ENCODE data around the gene TEDC2. TPM values are rescaled to one million over a fixed set of nuclear protein-coding genes. Genes with fewer than 3 reads are reported as not detected.
"Not testable (repeated sequence)": the region's sequence is repeated elsewhere in the genome, so short reads cannot be mapped to it uniquely, and the experiment has no call there.

Gene TEDC2
- total RNA-seq, 1 experiment from 2014 or later = 48.5 TPM

DNA sequence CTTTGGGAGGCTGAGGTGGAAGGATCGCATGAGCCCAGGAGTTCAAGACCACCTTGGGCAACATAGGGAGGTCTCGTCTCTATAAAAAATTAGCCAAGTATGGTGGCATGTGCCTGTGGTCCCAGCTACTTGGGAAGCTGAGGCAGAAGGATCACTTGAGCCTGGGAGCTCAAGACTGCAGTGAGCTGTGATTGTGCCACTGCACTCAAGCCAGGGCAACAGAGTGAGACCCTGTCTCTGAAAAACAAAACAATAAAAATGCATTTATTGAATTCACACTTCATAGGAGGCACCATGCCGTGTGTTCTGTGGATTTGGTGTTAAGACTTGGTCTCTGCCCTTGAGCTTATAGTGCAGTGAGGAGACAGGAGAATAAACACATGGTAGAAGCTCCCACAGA lies 17.4 kb downstream of the TEDC2 start:
- intact Hi-C loops (cut with micrococcal nuclease; ENCODE audit: unreplicated experiment) = no loop called here
- Histone ChIP-seq H3K9me3 (ENCODE audit: low read depth, low read length, poor library complexity, severe bottlenecking) (no peaks in the 10 kb centered on the region), H3K27me3 (replicated peaks; ENCODE audit: insufficient read depth, low read depth, low read length, poor library complexity) (no peaks in the 10 kb centered on the region), H3K4me1 (ENCODE audit: insufficient read depth, low read length, poor library complexity, severe bottlenecking) (peaks cover 19% of the 10 kb centered on the region), H3K4me3 (ENCODE audit: low read depth, low read length, poor library complexity, severe bottlenecking) (no peak overlapping the region), H3K36me3 (ENCODE audit: insufficient read depth, low read length, poor library complexity, severe bottlenecking) (no peaks in the 10 kb centered on the region), H3K27ac (ENCODE audit: low read depth, low read length, poor library complexity, severe bottlenecking) (no peak overlapping the region)
- no peak for DNase-seq (ENCODE audit: low spot score)
- no TSS peak for BruUV-seq (replicated peaks)
- ChIA-PET POLR2A (ENCODE audit: low non-redundant PET) (no interaction called here), CTCF (no interaction called here)
- TF ChIP-seq, protein P1, sequence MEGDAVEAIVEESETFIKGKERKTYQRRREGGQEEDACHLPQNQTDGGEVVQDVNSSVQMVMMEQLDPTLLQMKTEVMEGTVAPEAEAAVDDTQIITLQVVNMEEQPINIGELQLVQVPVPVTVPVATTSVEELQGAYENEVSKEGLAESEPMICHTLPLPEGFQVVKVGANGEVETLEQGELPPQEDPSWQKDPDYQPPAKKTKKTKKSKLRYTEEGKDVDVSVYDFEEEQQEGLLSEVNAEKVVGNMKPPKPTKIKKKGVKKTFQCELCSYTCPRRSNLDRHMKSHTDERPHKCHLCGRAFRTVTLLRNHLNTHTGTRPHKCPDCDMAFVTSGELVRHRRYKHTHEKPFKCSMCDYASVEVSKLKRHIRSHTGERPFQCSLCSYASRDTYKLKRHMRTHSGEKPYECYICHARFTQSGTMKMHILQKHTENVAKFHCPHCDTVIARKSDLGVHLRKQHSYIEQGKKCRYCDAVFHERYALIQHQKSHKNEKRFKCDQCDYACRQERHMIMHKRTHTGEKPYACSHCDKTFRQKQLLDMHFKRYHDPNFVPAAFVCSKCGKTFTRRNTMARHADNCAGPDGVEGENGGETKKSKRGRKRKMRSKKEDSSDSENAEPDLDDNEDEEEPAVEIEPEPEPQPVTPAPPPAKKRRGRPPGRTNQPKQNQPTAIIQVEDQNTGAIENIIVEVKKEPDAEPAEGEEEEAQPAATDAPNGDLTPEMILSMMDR (conservative IDR thresholded peaks at IDR 0.05; ENCODE audit: low read depth, low read length) = no peak
- no peak for TF ChIP-seq EZH2 (IDR thresholded peaks at IDR 0.05; ENCODE audit: borderline replicate concordance, low read depth, low read length, poor library complexity, severe bottlenecking)

DNA sequence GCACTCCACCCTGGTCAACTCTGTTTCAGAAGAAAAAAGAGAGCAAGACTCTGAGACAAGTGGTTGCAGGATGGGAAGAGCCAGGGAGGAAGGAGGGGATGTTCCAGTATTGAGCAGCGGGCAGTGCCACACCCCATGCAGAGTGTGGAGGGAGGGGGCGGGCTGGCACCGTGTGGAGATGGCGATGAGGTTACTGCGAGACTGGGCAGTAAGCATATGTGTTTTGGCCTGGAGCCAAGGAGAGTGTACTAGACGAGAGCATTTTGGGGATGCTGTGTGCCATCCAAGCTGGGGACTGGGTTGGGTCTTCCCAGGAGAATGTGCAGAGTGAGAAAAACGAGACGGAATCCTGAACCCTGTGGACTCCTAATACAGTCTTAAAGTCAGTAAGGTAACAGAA lies 18.4 kb downstream of the TEDC2 start:
- H3K36me3 ChIP-seq (ENCODE audit: insufficient read depth, low read length, poor library complexity, severe bottlenecking) = no peaks in the 10 kb centered on the region
- CTCF ChIA-PET = no interaction called here
- TF ChIP-seq, protein P1 (conservative IDR thresholded peaks at IDR 0.05; ENCODE audit: low read depth, low read length) = no peak
- no peak for TF ChIP-seq EZH2 (IDR thresholded peaks at IDR 0.05; ENCODE audit: borderline replicate concordance, low read depth, low read length, poor library complexity, severe bottlenecking)
- DNase-seq (ENCODE audit: low spot score) = no peak
- no peaks in the 10 kb centered on the region for H3K9me3 ChIP-seq (ENCODE audit: low read depth, low read length, poor library complexity, severe bottlenecking)
- H3K27me3 ChIP-seq (replicated peaks; ENCODE audit: insufficient read depth, low read depth, low read length, poor library complexity) = no peaks in the 10 kb centered on the region
- H3K4me3 ChIP-seq (ENCODE audit: low read depth, low read length, poor library complexity, severe bottlenecking) = no peak overlapping the region
- intact Hi-C loops (cut with micrococcal nuclease; ENCODE audit: unreplicated experiment) = no loop called here
- POLR2A ChIA-PET (ENCODE audit: low non-redundant PET) = interaction anchor here (0.6 to 0.7 kb wide), 2 partner anchors 16 to 131 kb away, joined by 6 to 8 read pairs; no protein-coding TSS in a partner anchor
- H3K27ac ChIP-seq (ENCODE audit: low read depth, low read length, poor library complexity, severe bottlenecking) = no peak overlapping the region
- BruUV-seq (replicated peaks) = no TSS peak
- H3K4me1 ChIP-seq (ENCODE audit: insufficient read depth, low read length, poor library complexity, severe bottlenecking) = peaks cover 10% of the 10 kb centered on the region

DNA sequence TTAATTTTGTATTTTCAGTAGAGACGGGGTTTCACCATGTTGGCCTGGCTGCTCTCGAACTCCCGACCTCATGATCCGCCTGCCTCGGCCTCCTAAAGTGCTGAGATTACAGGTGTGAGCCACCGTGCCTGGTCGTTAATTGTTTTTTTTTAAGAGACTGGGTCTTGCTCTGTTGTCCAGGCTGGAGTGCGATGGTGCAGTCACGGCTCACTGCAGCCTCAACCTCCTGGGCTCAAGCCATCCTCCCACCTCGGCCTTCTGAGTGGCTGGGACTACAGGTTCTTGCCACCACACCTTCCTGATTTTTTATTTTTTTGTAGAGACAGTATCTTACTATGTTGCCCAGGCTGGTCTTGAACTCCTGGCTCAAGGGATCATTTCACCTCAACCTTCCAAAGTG lies 20.1 kb downstream of the TEDC2 start:
- POLR2A ChIA-PET (ENCODE audit: low non-redundant PET); H3K27ac ChIP-seq (ENCODE audit: low read depth, low read length, poor library complexity, severe bottlenecking); BruUV-seq (replicated peaks); H3K27me3 ChIP-seq (replicated peaks; ENCODE audit: insufficient read depth, low read depth, low read length, poor library complexity); DNase-seq (ENCODE audit: low spot score); CTCF ChIA-PET; intact Hi-C loops (cut with micrococcal nuclease; ENCODE audit: unreplicated experiment); H3K36me3 ChIP-seq (ENCODE audit: insufficient read depth, low read length, poor library complexity, severe bottlenecking); H3K4me3 ChIP-seq (ENCODE audit: low read depth, low read length, poor library complexity, severe bottlenecking); H3K4me1 ChIP-seq (ENCODE audit: insufficient read depth, low read length, poor library complexity, severe bottlenecking); H3K9me3 ChIP-seq (ENCODE audit: low read depth, low read length, poor library complexity, severe bottlenecking): not testable (repeated sequence)

DNA sequence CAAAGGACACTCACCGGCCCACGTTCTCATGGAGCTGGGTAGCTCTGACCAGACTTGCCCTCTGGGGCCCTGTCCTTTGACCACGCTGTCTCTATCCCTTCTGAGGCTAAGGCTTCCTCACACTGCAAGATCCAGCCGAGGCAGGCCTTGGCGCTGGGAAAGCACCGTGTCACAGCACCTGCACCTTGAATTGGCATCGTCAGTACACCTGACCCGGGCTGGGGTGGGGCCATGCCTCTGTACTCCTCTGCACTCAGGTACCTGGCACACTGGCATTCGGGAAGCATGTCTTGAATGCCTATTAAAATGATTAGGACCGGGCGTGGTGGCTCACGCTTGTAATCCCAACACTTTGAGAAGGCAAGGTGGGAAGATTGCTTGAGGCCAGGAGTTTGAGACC lies 21.0 kb downstream of the TEDC2 start:
- Histone ChIP-seq H3K27ac (ENCODE audit: low read depth, low read length, poor library complexity, severe bottlenecking) (no peak overlapping the region), H3K4me3 (ENCODE audit: low read depth, low read length, poor library complexity, severe bottlenecking) (no peak overlapping the region), H3K9me3 (ENCODE audit: low read depth, low read length, poor library complexity, severe bottlenecking) (no peaks in the 10 kb centered on the region), H3K4me1 (ENCODE audit: insufficient read depth, low read length, poor library complexity, severe bottlenecking) (peaks cover 3% of the 10 kb centered on the region), H3K36me3 (ENCODE audit: insufficient read depth, low read length, poor library complexity, severe bottlenecking) (no peaks in the 10 kb centered on the region), H3K27me3 (replicated peaks; ENCODE audit: insufficient read depth, low read depth, low read length, poor library complexity) (no peaks in the 10 kb centered on the region)
- ChIA-PET CTCF (no interaction called here), POLR2A (ENCODE audit: low non-redundant PET) (no interaction called here)
- DNase-seq (ENCODE audit: low spot score) = no peak
- intact Hi-C loops (cut with micrococcal nuclease; ENCODE audit: unreplicated experiment) = no loop called here
- TF ChIP-seq EZH2 (IDR thresholded peaks at IDR 0.05; ENCODE audit: borderline replicate concordance, low read depth, low read length, poor library complexity, severe bottlenecking) = no peak
- TF ChIP-seq, protein P1 (conservative IDR thresholded peaks at IDR 0.05; ENCODE audit: low read depth, low read length) = no peak
- no TSS peak for BruUV-seq (replicated peaks)
